Measurements from ENCODE around the gene TNS3.
"Not testable (repeated sequence)": the region's sequence is repeated elsewhere in the genome, so short reads cannot be mapped to it uniquely, and the experiment has no call there.

The TNS3 gene

DNA sequence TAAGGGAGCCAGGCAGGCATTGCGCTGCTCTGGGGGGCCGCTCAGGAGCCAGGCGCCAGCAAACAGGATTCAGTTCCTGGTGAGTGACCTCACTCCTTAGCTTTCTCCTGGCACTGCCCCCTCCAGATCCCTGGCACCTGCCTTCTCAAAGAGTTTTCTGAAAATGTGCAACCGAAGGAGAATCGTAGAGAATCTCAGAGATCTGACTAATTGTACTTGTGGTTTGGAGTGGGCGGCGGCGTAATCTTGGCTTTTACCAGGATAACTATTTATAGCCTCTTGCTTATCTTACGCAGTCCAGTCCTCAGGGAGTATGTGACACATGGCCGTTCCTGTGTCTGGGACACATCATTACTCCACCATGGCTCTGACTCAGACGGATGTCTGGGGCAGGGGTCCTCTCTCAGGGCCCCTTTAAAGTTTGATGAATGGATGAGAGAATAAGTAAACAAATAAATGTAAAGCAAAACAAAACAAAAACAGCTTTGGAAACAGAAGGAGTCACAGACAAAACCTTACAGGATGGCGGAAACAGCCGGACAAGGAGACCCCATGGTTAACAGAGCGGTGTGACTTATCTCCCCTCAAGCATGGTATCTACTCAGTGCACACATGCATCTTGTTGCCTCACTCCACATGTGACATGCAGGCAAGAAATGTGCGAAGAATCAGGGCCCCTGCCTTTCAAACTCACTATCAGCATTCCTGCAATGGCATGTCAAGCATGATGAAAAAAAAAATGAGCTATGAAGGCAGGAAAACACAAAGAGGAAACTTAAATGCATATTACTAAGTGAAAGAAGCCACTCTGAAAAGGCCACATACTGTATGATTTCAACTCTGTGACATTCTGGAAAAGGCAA lies 99.7 kb downstream of the TNS3 start:
- no peak for DNase-seq

GRCh38 chr7:47481541-47482012 lies 100.3 kb downstream of the TNS3 start:
- no peak for DNase-seq

DNA sequence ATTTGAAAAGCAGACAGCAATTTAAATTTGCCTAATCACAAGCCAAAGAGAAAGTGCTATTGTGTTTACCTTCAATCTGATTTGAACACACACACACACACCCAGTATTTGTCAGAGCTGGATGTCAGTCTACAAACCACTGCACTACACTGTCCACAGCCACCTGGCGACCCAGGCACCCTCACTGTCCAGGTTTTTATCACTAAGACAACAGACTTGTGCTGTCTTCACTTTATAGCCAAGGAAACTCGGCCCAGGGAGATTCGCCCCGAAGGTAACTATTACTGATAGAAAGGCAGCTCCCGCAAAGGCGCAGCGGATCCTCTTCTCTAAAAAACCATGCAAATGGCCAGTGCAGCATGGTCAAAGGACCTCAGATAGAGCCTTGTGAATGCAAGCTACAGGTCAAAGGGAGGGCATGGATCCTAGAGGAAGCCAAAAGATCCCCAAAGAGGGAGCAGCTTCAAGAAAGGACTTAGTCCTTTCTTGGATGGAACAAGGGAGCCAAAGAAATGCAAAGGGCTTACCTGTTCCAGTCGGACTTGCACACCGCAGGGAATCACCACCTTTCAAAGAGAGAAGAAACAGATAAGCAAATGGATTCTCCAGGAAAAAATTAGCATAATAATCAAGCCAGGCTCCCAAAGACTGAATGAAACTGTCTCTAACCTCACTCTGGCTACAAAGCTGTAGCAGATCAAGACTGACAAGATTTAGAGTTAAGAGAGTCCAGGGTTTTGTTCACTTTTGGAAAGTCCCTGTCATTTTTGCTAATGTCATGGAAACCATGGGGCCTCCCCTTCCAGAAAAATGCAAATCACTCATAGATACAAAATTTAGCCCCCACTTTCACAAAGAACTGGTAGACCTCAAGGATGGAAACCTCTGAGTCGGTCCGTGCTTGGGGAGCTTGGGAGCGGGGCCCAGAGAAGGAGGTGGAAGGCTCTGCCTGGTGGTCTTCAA lies 101.1 kb downstream of the TNS3 start:
- no peak for DNase-seq

GRCh38 chr7:47479821-47480575 lies 101.9 kb downstream of the TNS3 start:
- DNase-seq = no peak

- DNase-seq = no peak
Observed at GRCh38 chr7:47478926-47479711, 102.8 kb downstream of the TNS3 start.

DNA sequence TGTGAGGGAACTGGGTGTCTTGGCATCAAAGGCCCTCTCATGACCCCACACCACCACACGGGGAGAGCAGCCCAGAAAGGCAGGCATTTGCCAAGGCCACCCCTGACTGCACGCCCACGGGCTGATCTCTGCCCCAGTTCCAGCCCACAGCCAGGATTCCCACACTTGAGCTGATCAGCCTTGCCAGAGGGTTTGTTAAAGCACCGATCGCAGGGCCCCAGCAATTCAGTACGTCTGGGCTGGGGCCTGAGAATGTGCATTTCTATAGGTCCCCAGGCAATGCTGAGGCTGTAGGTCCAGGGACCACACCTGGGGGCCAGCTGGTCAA lies 103.9 kb downstream of the TNS3 start:
- no peak for DNase-seq

- no peak for DNase-seq
Observed at GRCh38 chr7:47477191-47478016, 104.5 kb downstream of the TNS3 start.

DNA sequence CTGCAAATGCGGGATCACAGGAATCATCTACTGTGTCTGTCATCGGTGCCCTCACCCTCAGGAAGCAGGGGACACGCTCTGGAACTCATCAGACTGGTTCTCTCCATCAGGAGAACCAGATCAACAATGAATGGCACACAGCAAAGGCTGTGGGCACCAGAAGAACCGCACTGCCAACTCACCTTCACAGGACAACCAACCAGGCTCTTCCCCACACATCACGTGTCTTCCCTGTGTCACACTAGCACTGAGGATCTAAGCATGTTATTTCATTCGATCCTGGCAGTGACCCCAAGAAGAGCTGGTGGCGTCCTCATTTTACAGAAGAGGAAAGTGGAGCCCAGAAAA lies 106.1 kb downstream of the TNS3 start:
- DNase-seq = no peak

DNA sequence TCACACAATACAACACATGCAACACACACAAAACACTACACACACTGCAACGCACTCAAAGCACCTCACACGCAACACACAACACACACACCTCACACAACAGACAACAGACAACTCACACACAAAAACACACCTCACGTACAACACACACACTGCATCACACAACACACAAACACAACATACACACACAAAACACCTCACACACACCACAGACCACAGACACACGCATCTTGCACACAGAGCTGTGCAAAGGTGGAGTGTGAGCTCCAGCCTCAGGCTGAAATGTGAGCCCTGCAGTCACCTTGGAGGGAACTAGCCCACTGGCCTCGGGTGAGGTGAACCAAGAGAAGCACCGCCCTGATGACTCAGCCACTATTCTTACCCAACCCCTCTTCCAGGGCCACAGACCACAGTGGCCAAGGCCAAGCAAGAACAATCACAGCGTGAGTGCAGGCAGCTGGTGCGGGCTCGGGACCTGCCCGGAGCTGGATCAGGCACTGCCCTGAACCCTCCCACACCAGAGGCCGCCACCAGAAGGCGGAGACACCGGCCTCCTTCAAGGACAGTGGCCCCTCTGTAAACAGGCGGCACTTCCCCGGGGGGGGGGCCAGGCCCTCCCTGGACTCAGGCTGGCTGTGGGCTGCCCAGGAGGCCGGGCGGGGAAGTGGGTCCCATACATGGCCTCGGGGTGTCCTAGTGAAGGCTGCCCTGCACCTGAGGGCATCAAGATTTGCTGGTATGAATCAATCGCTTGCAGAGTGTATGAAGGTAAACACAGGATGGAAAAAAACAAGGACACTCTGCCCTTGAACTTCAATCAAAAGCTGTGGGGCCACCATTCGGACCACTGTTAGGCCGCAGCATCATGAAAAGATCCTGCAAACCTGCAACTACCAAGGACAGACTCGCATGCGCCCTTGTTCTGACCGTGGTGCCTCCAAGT lies 106.7 kb downstream of the TNS3 start:
- no peak for DNase-seq

GRCh38 chr7:47474211-47474936 lies 107.5 kb downstream of the TNS3 start:
- no peak for DNase-seq

- DNase-seq = no peak
Observed at GRCh38 chr7:47473499-47474210, 108.3 kb downstream of the TNS3 start.

DNA sequence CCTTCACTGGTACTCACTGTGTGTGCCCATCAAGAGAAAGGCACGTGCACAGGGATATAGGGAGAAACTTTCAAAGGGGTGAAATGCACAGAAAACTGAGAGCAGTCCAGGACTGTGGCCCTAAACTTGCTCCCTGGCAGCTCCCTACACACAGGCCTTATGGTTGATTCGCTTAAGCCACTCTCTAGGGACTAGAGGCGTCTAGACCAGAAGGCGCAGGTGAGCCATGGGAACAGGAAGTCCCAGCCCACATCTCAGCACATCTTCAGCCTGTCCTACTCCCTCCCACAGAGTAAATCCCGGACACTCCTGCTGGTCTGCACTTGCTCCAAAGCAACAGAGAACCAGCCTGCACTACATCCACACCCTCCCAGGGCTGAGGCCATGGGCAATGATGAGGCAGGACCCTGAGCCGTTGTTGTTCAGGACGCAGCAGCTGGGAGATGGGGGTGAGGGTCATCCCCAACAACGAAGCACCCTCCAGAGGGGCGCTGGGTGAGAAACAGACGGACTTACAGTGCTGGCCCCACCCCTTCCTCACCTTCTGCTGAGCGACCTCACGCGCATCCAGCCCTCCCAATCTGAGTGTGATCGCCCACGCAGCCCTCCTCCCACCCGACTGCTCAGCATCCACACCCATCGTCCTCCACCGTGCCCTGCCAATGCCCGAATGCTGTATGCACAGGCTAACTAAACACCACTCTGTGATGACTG lies 109.3 kb downstream of the TNS3 start:
- no peak for DNase-seq

DNA sequence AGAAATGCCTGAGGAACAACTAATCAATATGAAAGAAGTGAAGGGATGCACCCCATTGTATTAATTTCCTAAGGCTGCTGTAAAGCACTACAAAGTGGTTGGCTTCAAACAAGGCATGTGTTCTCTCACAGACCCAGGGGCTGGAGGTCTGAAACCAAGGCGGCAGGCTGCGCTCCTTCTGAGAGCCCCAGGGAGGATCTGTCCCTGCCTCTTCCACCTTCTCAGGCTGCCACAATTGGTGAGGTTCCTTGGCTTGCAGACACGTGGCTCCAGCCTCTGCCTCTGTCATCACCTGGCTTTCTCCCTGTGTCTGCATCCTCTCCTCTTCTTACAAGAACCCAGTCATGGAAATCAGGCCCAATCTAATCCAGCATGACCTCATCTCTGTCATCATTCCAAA lies 110.1 kb downstream of the TNS3 start:
- no peak for DNase-seq

DNA sequence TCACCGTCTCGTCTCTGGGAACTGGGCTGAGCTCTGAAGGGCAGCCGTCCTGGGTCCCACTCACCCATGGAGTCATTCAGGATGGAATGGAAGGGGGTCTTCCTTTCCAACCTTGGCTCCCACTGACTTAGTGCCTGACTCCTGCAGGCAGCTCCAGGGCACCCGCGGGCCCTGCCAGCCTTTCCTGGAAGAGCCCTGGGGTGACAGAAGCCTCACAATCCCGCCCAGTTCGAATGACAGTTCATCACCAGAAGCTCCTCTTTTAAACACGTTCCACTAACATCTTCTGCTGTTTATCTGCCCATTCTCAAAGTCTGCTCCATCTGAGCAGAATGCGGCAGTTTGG lies 110.6 kb downstream of the TNS3 start:
- no peak for DNase-seq

DNA sequence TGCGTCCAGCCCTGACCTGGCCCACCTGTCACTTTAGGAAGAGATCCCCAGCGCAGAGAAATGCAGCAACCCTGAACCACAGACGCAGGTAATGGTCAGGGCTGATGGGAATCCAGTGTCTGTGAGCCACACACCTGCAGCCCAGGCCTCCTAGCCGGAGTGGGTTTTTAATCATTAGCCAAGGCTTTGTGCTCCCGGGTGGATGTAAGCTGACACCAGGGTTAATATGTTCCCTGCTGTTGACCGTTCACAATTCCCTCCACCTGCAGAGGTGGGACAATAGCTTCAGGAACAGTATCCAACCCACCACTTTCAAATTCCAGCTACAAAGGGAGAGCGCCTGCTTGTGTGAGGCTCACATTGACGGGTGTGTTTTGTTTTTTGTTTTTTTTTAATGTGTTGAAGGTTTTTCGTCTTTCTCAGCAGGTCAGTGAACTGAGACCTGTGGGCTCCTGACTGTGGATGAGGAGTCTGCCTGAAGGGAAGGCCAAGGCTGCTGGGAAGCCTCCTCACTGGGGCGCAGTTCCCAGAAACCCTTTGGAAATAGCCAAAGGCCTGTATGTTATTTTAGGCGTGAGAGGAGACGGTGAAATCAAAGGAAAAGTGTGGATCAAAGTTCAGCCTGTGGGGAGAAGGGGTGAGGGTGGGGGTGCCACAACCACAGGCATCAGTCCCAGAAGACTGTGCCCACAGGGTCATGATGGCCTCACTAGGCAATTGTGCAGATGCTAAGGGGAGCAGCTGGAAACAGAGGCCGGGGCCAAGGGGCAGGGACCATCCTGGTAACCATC lies 111.1 kb downstream of the TNS3 start:
- no peak for DNase-seq

DNA sequence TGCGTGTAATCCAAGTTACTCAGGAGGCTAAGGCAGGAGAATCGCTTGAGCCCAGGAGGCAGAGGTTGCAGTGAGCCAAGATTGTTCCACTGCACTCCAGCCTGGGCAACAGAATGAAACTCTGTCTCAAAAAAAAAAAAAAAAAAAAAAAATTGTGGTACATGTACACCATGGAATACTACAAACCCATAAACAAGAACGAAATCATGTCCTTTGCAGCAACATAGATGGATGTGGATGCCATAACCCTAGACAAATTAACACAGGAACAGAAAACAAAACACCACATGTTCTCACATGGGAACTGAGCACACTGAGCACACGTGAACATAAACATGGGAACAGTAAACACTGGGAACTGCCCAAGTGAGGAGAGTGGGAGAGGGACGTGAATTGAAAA lies 112.1 kb downstream of the TNS3 start:
- not testable (repeated sequence) for DNase-seq

DNA sequence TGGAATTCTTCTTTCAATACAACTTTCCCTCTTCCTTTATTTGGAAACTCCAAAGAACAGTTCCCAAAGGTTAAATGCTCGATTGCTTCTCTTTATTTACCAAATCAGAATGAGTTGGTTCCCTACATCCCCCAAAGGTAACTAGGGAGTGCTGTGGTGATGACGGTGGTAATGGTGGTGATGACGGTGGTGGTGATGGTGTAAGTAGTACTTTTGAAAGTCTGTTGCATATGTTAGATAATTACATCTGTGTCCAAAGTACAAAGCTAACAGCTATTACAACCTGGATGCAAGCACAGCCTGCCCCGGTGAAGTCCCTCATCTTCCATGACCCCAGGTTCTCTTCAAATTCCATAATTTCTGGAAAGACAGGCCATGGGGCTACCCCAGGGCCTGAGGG lies 115.1 kb downstream of the TNS3 start:
- no peak for DNase-seq

Measured in effector CD4-positive, alpha-beta T cell (primary cell).